GM15510 (cell line): ENCODE results near the gene ABHD16B.

Experiments
- POLR2A ChIP-seq: IDR thresholded peaks from 3 replicates; pipeline ENCODE4 v1.6.1; 2011; ENCODE audit warnings: borderline replicate concordance; ENCODE audit not compliant: insufficient read length; ENCODE audit errors: extremely low read depth

ABHD16B gene

GRCh38 chr20:63893999-63894357 is 32.7 kb downstream of the ABHD16B start:
- TF ChIP-seq POLR2A: no peak

DNA sequence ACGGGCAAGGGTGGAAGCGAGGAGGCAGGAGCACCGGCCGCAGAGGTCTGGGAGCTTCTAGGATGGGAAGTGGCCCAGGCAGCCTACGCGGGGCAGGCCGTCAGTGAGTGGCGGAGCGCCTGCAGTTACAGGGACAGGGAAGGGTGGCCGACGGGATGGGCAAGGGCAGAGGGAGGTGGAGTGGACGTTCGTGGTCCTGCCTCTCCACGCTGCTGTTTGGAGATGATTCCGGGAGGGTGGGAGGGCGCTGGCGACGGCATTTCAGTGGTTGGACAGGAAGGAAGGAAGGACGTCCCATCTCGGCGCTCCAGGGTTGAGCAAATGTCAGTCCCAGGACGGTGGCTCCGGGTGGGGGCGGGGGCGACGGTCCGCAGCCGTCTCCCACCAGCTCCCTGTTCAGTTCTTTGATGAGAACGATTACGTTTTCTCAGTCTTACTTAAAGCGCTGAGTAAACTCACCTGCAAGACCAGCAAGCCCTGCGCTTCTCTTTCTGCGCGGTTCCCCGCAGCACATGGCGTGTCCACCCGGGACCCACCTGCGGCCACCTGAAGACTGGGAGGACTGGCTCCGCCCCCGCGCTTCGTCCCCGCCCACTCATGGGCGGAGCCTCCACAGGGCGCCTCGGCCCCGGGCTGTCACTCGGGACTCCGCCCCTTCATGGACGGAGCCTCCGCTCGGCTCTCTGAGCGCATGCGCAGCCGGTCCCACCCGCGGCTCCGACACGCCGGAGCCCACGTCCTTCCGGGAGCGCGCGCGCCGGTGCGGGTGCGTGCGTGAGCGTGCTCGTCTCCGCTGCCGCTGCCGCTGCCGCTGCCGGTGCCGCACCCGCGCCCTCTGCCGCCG is 33.3 kb downstream of the ABHD16B start, which contains the start of gene DNAJC5:
Gene DNAJC5 (plus strand): TSS at position 769 of the 844 bp plus-strand sequence. CDS start 33,220 bp downstream, outside the sequence.
- TF ChIP-seq POLR2A: no peak

DNA sequence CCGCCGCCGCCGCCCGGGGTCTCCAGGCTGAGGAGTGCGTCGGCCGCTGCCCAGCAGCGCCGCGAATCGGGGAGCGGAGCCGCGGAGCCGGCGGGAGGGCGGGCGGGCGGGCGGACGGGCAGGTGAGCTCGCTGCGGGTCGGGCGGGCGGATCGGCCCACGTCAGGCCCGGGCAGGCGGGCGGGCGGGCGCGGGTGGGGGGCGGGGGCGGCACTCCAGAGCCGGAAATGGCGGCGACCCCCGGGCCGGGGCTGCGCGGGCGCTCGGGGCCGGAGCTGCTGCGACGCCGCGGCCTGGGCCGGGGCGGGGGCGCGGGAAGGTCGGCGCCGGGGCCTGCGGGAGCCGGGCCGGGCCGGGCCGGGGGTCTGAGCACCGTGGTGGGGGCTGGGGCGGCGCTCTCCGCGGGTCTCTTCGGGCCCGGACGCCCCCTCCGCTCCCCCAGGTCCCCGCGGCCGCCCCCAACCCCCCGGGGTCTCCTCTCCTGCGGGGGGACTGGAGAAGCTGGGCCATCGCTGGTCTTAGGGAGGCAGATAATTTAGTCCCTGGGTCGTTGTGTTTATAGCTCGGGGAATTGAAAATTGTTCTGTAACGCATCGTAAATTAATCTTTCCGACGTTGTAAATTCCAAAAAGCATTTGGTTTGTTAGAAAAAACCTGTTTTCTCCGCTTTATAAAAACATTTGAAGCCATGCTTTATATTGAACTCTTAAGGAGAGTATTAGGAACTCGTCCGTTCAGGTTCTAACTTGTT is 34.1 kb downstream of the ABHD16B start:
- TF ChIP-seq POLR2A: peak; percentile 65

DNA sequence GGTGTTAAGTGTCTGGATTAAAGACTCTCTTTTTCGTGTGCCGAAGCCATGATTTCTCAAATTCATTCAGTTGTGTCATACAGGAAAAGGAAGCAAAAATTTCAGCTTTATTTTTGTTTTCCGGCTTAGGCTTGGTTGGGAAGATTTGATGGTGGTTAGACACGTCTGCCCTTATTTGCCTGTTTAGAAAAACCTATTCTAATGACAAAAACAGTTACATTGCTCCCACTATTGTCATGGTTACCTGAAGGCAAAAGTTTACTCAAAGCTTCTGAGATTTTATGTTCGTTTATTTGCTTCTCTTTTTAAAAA is 34.6 kb downstream of the ABHD16B start:
- TF ChIP-seq POLR2A: no peak

DNA sequence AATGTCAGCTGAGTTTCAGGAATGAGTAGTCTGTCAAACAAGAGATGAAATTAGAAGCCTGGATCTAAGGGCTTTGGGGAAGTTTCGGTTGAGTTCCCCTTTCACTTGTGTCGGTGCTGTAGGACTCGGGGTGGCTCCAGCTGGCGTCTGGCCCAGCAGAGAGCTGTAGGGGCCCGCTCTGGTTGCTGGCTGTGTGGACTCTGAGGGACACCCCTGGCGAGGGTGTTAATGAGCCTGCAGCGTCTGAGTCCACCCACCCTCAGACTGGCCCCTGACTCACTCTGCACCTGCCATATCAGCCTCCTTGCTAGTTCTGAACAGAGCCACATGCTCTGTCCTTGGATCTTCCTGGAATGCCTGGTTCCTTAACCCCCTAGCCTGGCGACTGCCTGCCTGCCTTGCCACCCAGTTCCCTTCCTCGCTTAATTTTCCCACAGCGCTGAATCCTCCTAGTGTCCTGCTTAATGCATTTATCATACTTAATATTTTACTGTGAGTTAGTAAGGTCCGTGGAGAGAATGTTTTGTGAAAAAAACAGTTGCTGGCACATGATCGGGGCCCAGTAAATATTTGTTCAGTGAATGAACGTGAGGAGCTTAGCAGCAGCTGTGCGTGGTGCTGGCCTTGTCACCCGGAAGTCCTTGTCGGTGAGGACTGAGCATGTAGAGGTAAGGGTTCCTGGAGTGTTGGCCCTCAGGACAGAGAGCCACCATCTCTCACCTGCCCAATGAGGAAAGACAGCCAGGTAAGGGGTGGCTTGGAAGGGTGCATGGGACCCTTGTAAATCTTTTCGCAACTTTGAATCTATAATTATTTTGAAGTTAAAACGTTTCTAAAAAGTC is 35.2 kb downstream of the ABHD16B start:
- TF ChIP-seq POLR2A: no peak

DNA sequence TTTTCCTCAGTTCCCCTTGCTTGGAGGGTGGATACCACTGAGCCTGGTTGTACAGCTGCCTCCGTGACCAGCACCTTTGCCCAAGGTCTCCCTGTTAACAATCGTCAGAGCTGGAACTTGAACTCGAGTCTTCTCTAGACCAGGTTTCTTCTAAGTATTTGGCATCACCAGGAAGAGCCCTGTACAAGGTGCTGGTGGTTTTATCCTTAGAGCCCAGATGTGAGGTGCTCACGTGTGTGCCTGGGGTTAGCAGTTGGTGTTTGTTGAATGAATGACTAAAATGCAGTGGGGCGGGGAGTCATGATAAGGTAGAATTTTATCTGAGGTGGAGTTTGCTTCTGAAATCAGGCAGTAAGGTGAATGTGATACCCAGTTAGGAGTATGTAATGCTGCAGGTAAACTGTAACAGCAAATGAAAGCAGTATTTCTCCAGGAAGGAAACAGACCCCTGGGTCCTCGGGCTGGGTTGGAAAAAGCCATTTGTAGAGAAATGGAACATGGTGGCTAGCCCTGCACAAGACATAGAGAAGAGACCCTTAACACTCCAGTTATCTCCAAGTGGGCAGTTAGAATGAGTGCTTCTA is 36.8 kb downstream of the ABHD16B start:
- TF ChIP-seq POLR2A: no peak

DNA sequence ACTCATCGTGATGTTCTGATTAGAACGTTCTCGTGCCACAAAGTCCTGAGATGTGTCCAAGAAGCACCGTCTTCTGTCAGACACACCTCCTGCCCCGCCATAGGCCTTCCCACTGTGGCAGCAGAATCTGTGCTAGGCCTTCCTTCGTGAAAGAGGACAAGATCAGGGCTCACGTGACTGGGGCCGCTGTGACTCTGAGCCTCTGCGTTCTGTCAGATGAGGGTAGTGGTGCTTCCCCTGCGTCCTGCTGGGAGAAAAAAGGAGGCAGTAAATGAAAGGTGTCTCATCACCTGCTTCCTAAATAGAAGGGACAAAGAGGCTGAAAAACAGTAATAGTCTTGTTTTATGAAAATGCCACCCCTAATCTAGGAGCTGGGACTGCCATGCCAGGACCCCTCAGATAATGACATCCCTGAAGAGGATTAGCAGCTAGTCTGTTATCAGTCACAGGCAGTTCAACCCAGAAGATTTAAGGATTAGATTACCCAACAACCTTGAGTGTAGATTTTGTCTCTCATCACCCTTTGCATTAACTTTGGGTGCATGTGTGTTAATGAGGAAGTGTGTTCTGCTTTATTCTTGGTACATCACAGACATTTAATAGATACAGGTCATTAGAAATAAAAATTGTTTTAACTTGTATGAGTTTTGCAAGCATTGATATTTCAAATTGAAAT is 37.7 kb downstream of the ABHD16B start:
- TF ChIP-seq POLR2A: no peak

DNA sequence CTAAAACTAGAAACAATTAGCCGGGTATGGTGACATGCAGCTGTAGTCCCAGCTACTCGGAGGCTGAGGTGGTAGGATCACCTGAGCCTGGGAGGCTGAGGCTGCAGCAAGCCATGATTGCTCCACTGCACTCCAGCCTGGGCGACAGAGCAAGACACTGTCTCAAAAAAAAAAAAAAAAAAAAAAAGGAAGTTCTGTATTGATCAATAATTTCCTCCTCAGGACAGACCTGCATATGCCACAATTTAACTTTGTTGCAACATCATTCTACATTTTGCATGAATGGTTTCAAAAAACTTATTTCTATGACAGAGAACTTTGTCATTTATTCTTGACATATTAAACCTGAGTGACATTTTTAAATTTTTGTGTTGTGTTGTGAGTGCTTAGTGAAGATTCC is 39.1 kb downstream of the ABHD16B start:
- no peak for TF ChIP-seq POLR2A

- TF ChIP-seq POLR2A: no peak
Observed at GRCh38 chr20:63903796-63904561, 42.7 kb downstream of the ABHD16B start.

GRCh38 chr20:63908008-63908682 is 46.8 kb downstream of the ABHD16B start:
- TF ChIP-seq POLR2A: no peak

DNA sequence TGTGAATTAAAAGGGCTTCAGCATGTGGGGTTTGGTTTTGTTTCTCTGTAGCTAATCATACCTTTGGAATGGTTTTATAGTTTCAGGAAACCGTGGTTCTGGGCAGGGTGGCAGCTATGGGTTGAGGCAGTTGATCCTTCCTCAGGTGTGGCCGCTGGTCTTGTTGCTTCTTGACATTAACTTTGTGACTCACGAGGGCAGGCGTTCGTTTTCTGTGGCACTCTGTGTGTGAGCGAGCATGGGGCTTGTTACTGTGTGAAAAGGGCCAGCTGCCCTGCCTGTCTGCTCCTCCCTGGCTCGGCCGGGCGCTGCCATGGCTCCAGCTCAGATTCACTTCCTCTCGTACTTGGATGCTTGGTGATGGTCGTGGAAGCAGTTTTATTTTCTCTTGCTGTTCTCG is 49.9 kb downstream of the ABHD16B start:
- TF ChIP-seq POLR2A: no peak
